NCI-H510A (cell line): ENCODE measurements around the gene DHODH.

ENCODE experiments used
- DNase-seq: peaks from one replicate; lab custom pipeline; 2025; lab: John Stamatoyannopoulos, UW

The DHODH gene

DNA sequence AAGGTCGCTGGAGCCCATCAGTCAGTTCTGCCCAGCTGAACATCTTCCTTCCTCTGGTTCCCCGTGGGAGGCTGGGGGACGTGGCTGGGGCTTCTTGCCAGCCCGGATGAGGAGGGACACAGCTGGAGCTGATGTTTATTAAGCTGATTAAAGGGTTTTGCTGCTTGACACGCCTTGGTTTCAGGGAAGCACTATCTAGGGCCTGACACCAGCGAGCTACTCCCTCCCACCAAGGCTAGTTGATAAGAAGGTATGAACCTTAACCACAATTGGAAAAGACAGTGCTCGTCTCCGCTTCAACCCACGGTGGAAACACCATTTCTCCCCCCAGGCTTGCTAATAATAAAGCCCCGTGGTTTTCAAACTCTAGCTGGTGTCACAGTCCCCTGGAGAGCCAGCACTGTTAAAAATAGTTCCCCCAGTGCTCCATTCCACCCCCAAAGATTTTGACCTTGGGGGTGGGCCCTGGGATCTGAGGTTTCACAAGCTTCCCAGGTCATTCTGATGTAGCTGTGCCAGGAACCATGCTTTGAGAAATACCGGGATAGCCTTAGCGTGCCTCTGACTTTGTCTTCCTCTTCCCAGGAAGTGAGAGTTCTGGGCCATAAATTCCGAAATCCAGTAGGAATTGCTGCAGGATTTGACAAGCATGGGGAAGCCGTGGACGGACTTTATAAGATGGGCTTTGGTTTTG lies 5.5 kb downstream of the DHODH start:
- DNase-seq, result no peak

DNA sequence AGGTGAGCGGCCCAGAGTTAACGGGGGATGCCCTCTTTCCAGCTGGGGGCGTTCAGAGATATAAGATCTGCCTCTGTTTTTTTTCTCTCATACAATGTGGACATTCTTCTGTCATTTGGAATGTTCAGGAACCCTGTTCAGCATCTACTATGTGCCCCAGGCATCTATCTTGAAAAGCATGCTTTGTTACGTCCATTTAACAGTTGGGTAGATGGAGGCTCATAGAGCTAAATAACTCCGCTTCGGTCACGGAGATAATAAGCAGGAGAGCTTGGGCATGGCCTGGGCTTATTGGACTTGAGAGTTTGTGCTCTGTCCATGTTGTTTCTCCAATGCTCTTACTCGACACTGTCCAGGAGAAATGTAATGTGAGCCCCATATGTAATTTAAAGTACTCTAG lies 6.1 kb downstream of the DHODH start:
- no peak for DNase-seq

DNA sequence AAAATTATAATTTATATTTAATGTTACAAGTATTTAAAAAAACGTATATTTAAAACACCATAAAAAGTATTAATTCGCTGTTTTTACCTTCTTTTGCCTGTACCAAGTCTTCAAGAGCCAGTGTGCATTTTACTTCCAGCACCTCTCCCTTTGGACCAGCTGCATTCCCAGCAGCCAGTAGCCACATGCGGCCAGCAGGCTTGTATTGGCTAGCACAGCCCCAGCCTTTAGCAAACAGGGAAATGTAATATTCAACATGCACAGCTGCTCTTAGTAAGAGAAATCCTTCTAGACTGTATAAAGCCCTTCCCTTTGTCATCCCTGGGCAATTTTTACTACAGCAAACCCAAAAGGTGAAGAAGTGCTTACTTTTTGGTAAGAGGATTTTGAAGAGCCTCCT lies 6.6 kb downstream of the DHODH start:
- DNase-seq, result no peak

DNA sequence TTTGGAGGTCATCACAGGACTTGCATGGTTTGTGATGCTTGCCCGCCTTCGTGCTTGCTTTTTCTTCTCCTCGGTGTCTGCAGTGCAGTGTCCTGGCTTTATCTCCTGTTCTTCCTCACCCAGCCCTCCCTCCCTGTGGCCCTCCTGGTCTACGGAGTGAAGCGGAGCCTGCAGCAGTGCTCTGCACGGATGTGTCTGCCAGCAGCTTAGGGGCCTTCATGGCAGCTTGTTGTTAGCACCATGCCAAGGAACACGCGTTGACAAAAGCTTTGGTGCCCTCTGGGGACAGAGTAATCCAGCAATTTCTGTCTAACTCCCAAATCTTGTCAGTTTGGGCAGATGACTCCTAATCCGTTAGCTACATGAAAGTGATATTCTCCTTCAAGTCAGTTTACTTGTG lies 9.9 kb downstream of the DHODH start:
- DNase-seq, result no peak

DNA sequence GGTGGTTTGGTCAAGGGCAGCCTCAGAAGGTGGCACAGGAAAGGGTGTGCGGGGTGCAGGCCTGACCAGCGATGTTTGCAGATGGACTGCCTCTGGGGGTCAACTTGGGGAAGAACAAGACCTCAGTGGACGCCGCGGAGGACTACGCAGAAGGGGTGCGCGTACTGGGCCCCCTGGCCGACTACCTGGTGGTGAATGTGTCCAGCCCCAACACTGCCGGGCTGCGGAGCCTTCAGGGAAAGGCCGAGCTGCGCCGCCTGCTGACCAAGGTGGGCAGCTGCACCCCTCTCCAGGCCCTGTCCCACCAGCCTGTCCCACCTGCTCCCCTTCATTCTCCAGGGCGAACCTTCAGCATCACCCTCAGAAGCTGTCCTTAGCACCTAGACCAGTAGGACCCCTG lies 12.5 kb downstream of the DHODH start:
- no peak for DNase-seq

DNA sequence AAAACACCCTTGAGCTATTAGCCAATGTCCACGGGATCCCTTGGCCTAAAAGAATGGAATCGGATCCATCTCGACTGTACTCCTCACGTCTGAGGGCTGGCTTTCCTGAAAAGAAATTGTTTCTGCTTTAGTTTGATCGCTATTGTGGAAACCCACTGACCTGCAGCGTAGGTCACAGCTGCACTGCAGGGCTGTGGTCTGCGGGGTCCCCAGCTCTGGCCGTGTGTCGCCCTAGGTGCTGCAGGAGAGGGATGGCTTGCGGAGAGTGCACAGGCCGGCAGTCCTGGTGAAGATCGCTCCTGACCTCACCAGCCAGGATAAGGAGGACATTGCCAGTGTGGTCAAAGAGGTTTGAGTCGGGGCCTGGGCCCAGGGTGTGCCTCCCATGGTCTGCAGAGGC lies 13.6 kb downstream of the DHODH start:
- no peak for DNase-seq

DNA sequence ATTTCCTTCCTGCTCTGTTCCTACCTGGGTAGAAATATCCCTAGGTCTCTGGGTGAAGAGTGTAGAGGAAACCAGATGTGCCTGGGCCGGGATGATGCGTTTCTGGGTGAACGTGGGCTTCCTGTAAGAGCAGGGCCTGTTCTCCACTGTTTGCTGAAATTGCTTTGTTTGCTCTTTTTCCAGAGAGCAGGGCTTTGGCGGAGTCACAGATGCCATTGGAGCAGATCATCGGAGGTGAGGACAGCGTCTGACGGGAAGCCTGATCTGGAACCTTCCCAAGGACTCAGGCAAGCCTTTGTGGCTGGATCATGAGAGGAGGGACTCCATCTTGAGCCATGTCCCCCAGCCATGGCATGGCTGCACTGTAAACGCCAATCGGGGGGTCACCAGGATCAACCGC lies 15.4 kb downstream of the DHODH start:
- no peak for DNase-seq

DNA sequence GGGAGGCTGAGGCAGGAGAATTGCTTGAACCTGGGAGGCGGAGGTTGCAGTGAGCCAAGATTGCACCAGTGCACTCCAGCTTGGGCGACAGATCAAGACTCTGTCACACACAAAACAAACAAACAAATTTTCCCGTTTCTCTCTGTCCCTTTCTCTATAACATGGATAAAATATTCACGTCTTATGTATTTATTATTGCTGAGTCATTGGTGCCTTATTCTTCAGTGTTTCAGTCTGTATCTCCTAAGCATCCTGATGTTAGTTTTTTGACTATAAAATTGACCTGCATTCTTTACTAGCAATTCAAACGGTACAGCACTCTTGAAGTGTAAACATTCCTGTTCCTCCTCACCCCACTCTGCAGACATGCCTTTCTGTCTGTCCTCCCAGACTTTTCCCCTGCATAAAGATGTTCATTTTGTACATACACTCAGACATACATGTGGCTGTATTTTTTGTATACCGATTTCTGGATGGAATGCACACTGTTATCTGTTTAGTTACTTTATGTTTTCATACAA lies 16.4 kb downstream of the DHODH start:
- no peak for DNase-seq

DNA sequence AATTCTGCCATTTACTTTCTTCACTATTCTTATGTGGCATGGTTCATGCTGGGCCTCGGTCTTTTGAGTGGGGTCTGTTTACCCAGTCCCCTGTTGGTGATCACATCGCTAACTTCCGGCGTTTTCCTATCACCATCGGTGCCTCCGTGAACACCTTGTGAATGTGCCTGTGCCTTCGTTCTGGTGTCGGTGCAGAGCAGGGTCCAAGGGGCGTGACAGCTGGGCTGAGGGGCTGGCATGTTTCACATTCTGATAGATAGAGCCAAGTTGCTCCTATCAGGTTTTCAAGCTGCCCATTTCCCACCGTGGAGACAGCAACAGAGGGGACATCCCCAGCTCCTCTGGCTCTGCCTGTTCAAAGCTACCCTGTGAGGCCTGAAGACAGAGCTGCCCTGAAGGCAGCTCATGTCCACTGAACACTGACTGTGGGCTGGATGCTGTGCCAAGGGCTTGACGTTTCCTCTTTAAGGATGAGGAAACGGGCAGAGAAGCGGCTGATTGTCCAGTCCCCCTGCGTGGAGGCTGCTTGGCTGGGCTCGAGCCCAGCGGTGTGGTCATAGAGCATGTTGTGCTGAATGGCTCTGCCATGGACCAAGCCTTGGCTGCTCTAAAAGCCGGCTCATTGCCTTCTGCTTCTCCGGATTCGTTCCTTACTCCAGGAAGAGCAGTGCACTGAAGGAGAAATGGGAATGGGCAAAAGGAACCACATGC lies 17.0 kb downstream of the DHODH start:
- no peak for DNase-seq

DNA sequence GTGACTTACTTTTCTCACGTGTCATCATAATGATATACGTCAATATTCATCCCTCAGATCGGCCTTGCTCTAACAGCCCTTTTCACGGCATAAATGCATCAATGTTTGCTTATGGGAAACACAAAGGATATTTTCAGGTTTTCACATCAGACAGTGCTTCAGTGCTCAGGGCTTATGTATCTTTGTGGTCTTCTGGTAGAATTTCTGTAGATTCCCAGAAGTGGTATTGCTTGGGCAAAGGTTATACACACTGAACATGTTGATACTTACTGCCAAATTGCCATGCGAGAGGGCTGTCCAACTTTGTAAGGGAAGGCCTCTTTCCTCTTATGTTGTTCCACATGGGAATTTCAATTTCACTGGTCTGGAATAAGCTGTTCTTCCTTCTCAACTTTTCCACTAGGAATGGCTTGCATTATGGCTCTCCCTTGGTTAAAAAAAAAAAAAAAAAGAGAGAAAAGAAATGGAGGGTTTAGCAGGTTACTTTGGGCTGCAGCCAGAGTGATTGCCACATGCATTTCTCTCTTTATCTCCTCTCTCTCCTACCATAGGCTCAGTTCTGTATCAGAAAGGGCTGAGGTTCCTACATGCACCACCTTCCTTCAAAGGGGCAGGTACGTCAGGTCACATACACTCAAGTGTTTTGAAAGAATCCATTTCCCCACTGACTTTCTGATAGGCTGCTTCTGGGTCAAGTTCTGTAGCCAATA lies 19.3 kb downstream of the DHODH start:
- DNase-seq, result no peak

DNA sequence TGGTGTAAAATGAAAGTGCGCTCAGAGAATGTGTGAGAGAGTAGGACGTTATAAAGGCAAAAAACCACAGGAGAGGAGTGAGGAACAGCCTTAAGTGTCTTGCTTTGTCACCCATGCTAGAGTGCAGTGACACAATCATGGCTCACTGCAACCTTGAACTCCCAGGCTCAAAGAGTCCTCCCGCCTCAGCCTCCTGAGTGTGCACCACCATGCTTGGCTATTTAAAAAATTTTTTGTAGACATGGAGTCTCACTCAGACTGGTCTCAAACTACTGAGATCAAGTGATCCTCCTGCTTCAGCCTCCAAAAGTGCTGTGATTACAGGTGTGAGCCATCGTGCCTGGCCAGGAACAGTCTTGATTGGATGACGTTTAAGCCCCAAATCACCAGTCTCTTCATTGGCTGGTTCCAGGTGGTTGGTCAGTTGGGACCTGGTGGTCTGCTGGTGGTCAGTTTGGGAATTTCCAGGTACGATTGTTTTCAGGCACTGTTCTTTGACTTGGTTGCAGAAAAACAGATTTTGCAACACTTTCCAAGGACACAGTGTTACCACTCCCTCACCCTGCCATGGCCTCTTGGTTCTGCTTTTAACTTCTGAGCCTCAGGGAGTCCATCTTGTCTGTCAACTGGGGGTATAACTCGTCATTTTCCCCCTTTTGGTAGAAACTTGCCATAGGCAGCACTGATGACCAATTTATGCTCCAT lies 21.2 kb downstream of the DHODH start:
- DNase-seq, result no peak

DNA sequence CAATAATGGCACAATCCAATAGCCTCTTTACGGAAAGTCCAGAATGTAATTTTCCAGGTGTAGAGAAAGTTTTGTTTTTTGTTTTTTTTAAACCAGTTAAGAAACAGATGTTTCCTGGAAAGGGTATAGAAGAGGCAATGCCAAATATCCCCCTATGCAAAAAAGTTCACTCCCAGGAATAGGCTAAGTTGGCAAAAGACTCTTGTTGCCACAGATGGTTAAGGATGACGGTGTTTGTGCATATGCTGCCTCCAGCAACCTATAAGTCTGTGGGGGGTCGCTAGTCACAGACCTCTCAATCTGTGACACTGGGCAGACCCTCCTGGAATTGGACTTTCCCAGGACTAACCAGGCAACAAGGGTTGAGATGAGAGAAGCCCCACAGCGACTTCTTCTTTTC lies 24.9 kb downstream of the DHODH start:
- no peak for DNase-seq

DNA sequence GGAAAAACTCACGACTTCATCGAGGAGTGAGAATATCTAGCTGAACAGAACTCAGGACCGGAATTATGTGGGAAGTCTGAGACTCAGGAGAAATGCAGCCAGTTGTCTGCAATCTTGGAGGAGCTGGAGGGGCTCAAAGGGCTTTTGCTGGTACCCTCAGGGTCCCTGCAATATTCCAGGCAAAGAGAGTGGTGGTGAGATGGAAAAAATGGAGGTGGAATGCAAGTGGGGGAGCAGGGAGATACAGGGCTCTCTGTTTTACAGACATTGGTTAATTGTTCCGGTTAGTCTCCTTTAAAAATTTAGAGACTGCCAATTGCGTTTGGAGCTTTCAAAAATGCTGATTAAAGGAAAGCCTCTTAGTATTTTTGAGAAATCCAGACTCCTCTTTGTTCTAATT lies 27.6 kb downstream of the DHODH start:
- DNase-seq, result no peak

DNA sequence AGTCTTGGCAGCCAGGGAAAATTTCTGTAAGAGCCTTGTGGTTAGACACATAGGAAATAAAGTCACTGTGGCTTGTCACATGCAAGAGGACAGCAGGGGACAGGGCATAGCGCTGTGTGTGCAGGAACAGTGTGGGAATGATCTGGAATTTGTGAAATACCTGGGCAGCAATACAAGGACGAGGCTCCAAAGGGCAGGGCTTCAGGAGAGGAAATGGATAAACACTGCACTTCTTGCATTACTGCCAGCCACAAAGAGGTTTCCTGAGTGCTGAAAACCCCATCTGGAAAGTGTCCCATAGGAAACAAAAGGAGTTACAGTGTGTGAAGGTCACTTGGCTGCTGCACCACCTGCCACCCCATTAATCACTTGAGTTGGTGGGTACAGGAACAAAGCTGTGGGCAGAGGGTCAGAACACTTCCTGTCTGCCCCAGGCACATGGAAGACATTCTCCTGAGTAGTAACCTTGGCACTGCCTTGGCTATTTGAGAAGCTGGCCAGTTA lies 33.7 kb downstream of the DHODH start:
- no peak for DNase-seq

DNA sequence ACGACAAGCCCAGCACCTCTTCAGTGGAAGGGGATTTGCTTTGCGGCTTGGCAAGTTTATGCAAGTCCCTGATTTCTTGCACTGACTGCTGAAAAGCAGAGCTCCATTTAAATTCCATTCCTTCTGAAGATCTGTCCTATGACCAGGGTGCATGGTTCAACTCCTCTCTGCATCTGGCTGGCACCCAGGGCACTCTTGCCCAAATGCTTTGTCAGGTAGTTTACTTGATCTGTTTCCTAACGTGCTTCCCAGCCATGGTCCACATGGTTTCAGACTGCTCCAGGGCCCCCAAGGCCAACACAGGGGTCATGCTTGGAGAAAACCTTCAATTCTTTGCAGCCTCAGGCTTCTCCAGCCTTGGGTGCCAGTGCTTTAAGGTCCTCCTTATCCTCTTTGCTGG lies 34.5 kb downstream of the DHODH start:
- DNase-seq, result no peak

DNA sequence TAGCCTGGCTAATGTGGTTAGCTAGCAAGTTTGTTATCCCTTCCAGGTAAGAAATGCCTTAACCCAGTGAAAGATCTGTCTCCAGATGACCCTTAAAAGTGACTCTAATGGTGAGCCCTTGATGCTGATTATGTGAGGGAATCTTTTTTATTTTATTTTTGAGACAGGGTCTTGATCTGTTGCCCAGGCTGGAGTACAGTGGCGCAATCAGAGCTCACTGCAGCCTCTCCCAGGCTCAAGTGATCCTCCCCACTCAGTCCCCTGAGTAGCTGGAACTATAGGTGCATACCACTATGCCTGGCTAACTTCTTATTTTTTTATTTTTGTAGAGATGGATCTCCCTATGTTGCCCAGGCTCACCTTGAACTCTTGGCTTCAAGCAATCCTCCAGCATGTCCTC lies 35.0 kb downstream of the DHODH start:
- no peak for DNase-seq

DNA sequence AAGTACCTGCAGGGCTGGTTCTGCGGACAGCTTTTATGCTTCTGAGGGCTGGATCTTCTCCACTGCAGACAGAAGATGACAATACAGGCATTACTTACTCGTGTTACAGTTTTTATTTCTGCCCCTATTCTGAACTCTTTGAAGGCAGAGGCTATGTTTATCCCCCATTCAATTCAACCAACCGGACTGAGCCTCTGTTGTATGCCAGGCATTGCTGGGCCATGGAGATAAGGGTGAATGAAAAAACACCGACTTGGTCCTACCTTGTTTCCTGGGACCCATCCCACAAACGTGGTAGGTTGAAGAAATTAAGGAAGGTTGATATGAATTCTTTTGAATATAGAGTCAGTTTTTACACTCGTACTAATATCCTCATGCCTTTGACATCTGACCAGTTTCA lies 35.8 kb downstream of the DHODH start:
- no peak for DNase-seq

DNA sequence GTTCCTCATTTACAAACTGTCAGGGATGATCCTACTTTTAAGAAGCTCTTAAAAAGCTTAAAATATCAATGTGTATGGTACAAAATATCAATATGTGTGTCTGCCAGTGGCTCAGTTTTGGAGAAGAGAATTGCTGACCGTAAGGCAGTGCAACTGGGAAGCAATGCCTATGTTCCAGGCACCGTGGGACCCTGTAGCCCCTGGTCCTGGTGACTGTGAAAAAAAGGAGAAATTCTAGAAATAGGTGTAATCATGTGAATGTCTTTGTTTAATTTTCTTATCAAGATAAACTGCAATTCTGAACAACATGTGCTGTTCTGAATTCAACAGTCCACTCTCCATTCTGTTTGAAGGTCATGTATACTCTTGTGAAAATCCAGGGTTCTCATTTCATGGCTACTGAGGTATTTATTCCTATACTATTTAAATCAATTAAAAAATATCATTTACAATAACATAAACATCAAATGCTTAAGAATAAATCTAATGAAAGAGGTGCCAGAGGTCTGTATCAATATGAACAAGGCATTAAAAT lies 36.3 kb downstream of the DHODH start:
- no peak for DNase-seq

DNA sequence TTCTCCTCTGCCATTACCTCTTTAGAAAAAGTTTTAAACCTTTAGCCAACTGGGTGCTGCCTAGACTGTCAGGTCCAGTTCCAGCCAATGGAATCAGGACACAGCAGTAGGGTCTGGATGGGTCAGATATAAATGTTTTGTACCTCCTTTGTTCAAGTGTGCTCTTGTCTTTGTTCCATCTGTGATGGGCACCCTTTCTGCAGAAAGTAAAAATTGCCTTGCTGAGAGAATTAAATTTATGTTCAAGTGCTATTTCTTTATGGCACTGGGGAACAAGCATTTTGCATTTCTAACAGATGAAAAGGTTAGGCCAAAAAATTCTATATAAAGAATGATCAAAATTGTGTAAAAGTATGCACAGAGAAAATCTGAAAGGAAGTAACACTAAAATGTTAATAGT lies 40.6 kb downstream of the DHODH start:
- no peak for DNase-seq

DNA sequence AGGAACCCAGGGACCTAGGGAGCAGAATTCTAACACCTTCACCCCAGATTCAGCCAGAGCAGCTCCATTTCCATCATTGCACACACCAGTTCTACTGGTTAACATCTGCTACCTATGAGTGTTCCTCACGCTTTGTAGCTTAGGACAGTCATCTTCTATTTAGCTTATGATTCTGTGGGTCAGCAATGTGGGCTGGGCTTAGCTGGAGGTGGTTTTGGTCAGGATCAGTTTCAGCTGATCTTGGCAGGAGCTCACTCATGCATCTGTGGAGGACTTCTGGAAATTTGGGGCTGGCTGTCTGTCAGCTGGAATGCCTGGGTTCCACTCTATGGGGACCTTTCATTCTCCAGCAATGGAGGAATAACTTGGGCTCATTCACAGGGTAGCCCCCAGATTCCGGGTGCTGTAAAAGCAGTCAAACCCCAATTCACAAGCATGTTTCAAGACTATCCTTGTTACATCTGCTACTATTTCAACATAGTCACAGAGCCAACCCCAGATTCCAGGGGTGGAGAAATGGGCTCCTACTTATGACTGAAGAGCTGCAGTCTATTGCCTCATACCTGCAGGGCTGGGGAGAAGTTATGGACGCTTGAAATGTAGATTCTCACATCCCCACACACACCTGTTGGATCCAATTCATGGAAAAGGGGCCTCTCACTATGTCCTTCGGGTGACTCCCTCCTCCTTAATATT lies 42.4 kb downstream of the DHODH start:
- DNase-seq, result no peak

DNA sequence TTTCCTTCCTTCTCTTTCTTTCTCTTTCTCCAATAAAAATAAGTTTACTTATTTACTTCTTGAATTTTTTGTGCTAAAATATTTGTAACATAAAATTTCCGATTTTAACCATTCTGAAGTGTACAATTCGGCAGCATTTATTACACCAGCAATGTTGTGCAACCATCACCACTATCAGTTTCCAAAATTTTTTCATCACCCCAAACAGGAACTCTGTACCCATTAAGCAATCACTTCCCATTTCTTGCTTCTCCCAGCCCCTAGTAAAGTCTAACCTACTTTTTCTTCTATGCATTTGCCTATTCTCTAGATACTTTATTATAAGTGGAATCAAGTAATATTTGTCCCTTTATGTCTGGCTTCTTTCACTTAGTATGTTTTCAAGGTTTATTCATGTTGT lies 43.3 kb downstream of the DHODH start:
- DNase-seq, result no peak
